ENCODE results near the gene VPS45. TPM values are rescaled to one million over a fixed set of nuclear protein-coding genes. Genes with fewer than 3 reads are reported as not detected.
A peak's percentile ranks its signal among the peaks of the same experiment; 100 is the strongest.

The VPS45 gene
- total RNA-seq, 4 donors from 2014 or later: 38.9 to 56.5 (median 44.9) TPM

DNA sequence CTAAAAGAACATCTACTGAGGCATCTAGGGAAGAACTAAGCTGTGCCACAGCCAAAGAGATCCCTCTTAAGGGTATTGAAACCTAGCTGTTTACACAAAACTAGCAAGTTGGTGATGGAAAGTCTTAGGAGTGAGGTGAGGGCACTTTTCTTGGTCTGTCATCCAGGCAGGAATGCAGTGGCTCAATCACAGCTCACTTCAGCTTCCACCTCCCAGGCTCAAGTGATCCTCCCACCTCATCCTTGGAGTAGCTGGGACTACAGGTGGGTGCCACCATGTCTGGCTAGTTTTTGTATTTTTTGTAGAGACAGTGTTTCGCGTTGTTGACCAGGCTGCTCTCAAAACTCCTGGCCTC lies 84.6 kb downstream of the VPS45 start:
- Histone ChIP-seq H3K4me3 (peak overlapping the region; percentile 76 to 95 (median 92)), H3K27ac (replicated peaks in 1 of 4) (peak overlapping the region; percentile 93 to 99 (median 99)), H3K4me1 (peaks cover 19 to 82% (median 74%) of the 10 kb centered on the region in 4 donors), H3K9me3 (no peaks in the 10 kb centered on the region), H3K36me3 (peaks cover 26 to 44% (median 38%) of the 10 kb centered on the region in 4 donors), H3K27me3 (no peaks in the 10 kb centered on the region)
- intact Hi-C loops (cut with DNase I): no loop called here
- no peak for DNase-seq (ENCODE audit: extremely low spot score)
- TF ChIP-seq CTCF (IDR thresholded peaks at IDR 0.05) (no peak), POLR2A (IDR thresholded peaks at IDR 0.05; ENCODE audit: low read depth) (no peak), EP300 (IDR thresholded peaks at IDR 0.05) (peak; percentile 66), POLR2AphosphoS5 (IDR thresholded peaks at IDR 0.05) (peak; percentile 85 to 89)
- WGBS: 44% methylated on average over 2 of the region's 2 CpGs

DNA sequence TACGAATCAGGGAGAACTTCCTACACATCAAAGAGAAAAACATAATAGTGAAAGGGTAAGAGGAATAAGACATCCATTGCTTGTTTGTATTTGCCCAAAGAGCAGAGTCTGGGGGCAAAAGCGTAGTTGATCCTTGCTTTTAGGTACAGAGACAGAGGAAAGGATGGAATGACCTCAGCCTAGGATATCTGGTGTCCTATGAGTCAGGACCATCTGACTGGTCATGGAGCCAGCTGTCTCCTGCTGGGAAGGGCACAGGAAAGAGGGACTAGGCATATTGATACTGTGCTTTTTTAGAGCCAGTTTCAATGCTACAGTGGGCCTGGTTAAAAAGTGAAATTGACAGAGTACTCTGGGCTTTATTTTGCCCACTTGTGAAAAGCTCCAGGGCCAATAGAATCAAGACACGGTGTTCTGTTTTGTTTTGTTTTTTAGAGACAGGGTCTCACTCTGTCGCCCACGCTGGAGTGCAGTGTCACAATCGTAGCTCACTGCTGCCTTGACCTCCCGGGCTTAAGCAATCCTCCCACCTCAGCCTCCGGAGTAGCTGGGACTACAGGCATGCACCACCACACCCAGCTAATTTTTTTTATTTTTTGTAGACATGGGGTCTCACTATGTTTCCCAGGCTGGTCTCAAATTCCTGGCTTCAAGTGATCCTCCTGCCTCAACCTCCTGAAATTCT lies 85.3 kb downstream of the VPS45 start:
- Histone ChIP-seq H3K27me3 (no peaks in the 10 kb centered on the region), H3K9me3 (no peaks in the 10 kb centered on the region), H3K36me3 (peaks cover 33 to 52% (median 45%) of the 10 kb centered on the region in 4 donors), H3K4me1 (peaks cover 19 to 82% (median 79%) of the 10 kb centered on the region in 4 donors), H3K4me3 (peak overlapping the region; percentile 76 to 95 (median 92)), H3K27ac (replicated peaks in 1 of 4) (peak overlapping the region; percentile 93 to 99 (median 99))
- intact Hi-C loops (cut with DNase I): no loop called here
- no peak for DNase-seq (ENCODE audit: extremely low spot score)
- TF ChIP-seq POLR2AphosphoS5 (IDR thresholded peaks at IDR 0.05) (peak; percentile 8 to 60), EP300 (IDR thresholded peaks at IDR 0.05) (no peak)
- 41% methylated on average over 8 of the region's 8 CpGs for WGBS

- H3K9me3 ChIP-seq: no peaks in the 10 kb centered on the region
- H3K27ac ChIP-seq (replicated peaks in 1 of 4): peak overlapping the region; percentile 93 to 99 (median 99)
- H3K27me3 ChIP-seq: no peaks in the 10 kb centered on the region
- peaks cover 37 to 64% (median 57%) of the 10 kb centered on the region in 4 donors for H3K36me3 ChIP-seq
- H3K4me3 ChIP-seq: peak overlapping the region; percentile 26 to 95 (median 92)
- intact Hi-C loops (cut with DNase I): no loop called here
- 37% methylated on average over 4 of the region's 4 CpGs for WGBS
- TF ChIP-seq CTCF (IDR thresholded peaks at IDR 0.05) (no peak), POLR2AphosphoS5 (IDR thresholded peaks at IDR 0.05) (peak; percentile 77)
- H3K4me1 ChIP-seq: peaks cover 19 to 83% (median 81%) of the 10 kb centered on the region in 4 donors
- no peak for DNase-seq (ENCODE audit: extremely low spot score)
These were observed 86.6 kb downstream of the VPS45 start for GRCh38 chr1:150154143-150154542.

GRCh38 chr1:150155413-150156071 lies 88.0 kb downstream of the VPS45 start:
- H3K4me3 ChIP-seq: peak overlapping the region in 3 of 4 donors; percentile 21 to 95 (median 26)
- H3K4me1 ChIP-seq: peaks cover 19 to 97% (median 95%) of the 10 kb centered on the region in 4 donors
- no peaks in the 10 kb centered on the region for H3K27me3 ChIP-seq
- peaks cover 37 to 75% (median 67%) of the 10 kb centered on the region in 4 donors for H3K36me3 ChIP-seq
- intact Hi-C loops (cut with DNase I): no loop called here
- H3K9me3 ChIP-seq: no peaks in the 10 kb centered on the region
- H3K27ac ChIP-seq (replicated peaks in 1 of 4): peak overlapping the region; percentile 93 to 99 (median 99)
- WGBS: 67% methylated on average over 13 of the region's 13 CpGs
- TF ChIP-seq POLR2AphosphoS5 (IDR thresholded peaks at IDR 0.05) (no peak), EP300 (IDR thresholded peaks at IDR 0.05) (no peak), POLR2A (IDR thresholded peaks at IDR 0.05; ENCODE audit: low read depth) (no peak), CTCF (IDR thresholded peaks at IDR 0.05) (no peak)
- DNase-seq (ENCODE audit: extremely low spot score): no peak

- DNase-seq (ENCODE audit: extremely low spot score): no peak
- Histone ChIP-seq H3K4me3 (peak overlapping the region in 1 of 4 donors; percentile 5), H3K9me3 (no peaks in the 10 kb centered on the region), H3K4me1 (peaks cover 29 to 100% (median 100%) of the 10 kb centered on the region in 4 donors), H3K36me3 (peaks cover 37 to 75% (median 67%) of the 10 kb centered on the region in 4 donors), H3K27ac (replicated peaks in 1 of 4) (peak overlapping the region; percentile 93 to 99 (median 99)), H3K27me3 (no peaks in the 10 kb centered on the region)
- intact Hi-C loops (cut with DNase I): no loop called here
- peak; percentile 32 to 67 for TF ChIP-seq POLR2AphosphoS5 (IDR thresholded peaks at IDR 0.05)
- TF ChIP-seq EP300 (IDR thresholded peaks at IDR 0.05): no peak
- 56% methylated on average over 14 of the region's 16 CpGs for WGBS
These were observed 89.5 kb downstream of the VPS45 start for GRCh38 chr1:150156868-150157603.
